HEK293T (cell line): ENCODE results near the gene CAPZB.

Source experiments
- CTCF ChIA-PET: fragments of 350-600 bp; formaldehyde crosslinking; extraction: SDS; loops from one replicate; lab custom pipeline; 2021; ENCODE audit warnings: antibody characterized with exemption, inconsistent platforms; lab: Yijun Ruan, JAX
- POLR2A ChIA-PET: fragments of 350-600 bp; formaldehyde crosslinking; extraction: SDS; loops from one replicate; lab custom pipeline; 2020; ENCODE audit warnings: antibody characterized with exemption, inconsistent platforms; lab: Yijun Ruan, JAX
- DNase-seq: peaks from one replicate; pipeline ENCODE4 v3.0.0; 2012; ENCODE audit warnings: mixed read lengths; ENCODE audit errors: extremely low spot score
- ARNT ChIP-seq: fragments of 450-650 bp; IDR thresholded peaks from 2 replicates; pipeline ENCODE4 v1.6.1; 2017; ENCODE audit warnings: mild to moderate bottlenecking
- BHLHE40 ChIP-seq: fragments of 450-650 bp; IDR thresholded peaks from 2 replicates; pipeline ENCODE4 v1.6.1; 2016; ENCODE audit warnings: mild to moderate bottlenecking, moderate library complexity, borderline replicate concordance
- CTBP1 ChIP-seq: fragments of 450-650 bp; IDR thresholded peaks from 2 replicates; pipeline ENCODE4 v1.6.1; 2016; ENCODE audit warnings: borderline replicate concordance
- ELF4 ChIP-seq: fragments of 450-650 bp; IDR thresholded peaks from 2 replicates; pipeline ENCODE4 v1.6.1; 2017; ENCODE audit warnings: antibody characterized with exemption
- FOXA1 ChIP-seq: fragments of 450-650 bp; IDR thresholded peaks from 2 replicates; pipeline ENCODE4 v1.6.1; 2016; ENCODE audit warnings: mild to moderate bottlenecking
- FOXK2 ChIP-seq: fragments of 450-650 bp; IDR thresholded peaks from 2 replicates; pipeline ENCODE4 v1.6.1; 2016; ENCODE audit warnings: mild to moderate bottlenecking
- FOXM1 ChIP-seq: fragments of 450-650 bp; IDR thresholded peaks from 2 replicates; pipeline ENCODE4 v1.6.1; 2017; ENCODE audit warnings: mild to moderate bottlenecking, borderline replicate concordance
- HDGF ChIP-seq: fragments of 450-650 bp; IDR thresholded peaks from 2 replicates; pipeline ENCODE4 v1.6.1; 2017; ENCODE audit warnings: antibody characterized with exemption, borderline replicate concordance
- L3MBTL2 ChIP-seq: fragments of 450-650 bp; conservative IDR thresholded peaks from 2 replicates; pipeline ENCODE4 v1.6.1; 2016; ENCODE audit warnings: mild to moderate bottlenecking
- LEF1 ChIP-seq: fragments of 450-650 bp; IDR thresholded peaks from 2 replicates; pipeline ENCODE4 v1.6.1; 2017; ENCODE audit warnings: mild to moderate bottlenecking, borderline replicate concordance
- NFRKB ChIP-seq: fragments of 450-650 bp; IDR thresholded peaks from 2 replicates; pipeline ENCODE4 v1.6.1; 2016; ENCODE audit warnings: mild to moderate bottlenecking, moderate library complexity
- SP1 ChIP-seq: fragments of 450-650 bp; IDR thresholded peaks from 2 replicates; pipeline ENCODE4 v1.6.1; 2017
- SUZ12 ChIP-seq: fragments of 450-650 bp; IDR thresholded peaks from 2 replicates; pipeline ENCODE4 v1.6.1; 2016; ENCODE audit warnings: mild to moderate bottlenecking
- TARDBP ChIP-seq: fragments of 450-650 bp; IDR thresholded peaks from 2 replicates; pipeline ENCODE4 v1.6.1; 2016
- ZNF384 ChIP-seq: fragments of 450-650 bp; IDR thresholded peaks from 2 replicates; pipeline ENCODE4 v1.6.1; 2016
- TF ChIP-seq, protein P1 (sequence below): fragments of 450-650 bp; IDR thresholded peaks from 2 replicates; pipeline ENCODE4 v1.6.1; 2016

Gene CAPZB

DNA sequence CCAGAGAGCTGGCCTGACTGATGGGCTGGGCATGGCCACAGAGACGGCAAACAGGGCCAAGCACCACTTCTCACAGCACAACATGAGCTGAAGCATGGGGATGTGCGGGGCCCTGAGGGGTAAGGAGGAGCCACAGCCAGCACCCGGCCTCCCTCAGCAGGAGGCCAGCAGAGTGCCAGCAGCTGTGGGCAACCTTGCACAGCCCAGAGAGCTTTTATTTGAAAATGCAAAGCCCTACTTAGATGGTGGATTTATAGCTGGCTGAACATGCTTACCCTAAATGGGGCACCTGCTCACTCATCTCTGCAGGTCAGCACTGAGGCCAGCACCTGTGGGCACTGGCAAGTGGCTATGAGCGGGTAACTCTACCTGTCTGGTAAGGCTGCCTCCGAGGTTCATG, 129.1 kb downstream of the CAPZB start:
- CTCF ChIA-PET = no interaction called here

DNA sequence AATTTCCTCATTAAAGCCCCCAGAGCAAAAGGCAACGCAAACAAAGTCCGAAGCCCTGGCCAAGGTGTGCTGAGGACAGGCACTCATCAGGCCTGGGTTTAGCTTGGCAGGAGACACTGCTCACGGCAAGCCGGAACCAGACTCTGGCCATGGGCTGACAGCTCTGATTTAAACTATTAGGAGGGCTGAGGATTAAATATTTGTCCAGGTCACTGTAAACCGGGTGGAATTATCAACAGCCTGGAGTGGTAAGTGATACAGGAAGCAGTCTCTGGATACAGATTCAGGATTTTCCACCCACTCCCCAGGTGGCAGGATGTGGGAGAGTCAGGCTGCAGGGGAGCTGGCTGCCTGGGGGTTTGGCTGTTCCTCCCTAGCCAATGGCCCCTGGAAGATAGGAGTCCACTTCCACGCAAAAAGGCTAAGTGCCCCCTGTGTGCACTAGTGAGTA, 130.8 kb downstream of the CAPZB start:
- no peak for DNase-seq
- ChIA-PET POLR2A (no interaction called here), CTCF (no interaction called here)
- TF ChIP-seq FOXK2 (no peak), BHLHE40 (no peak)

More for the DNA sequence above, 129.1 kb downstream of the CAPZB start:
- POLR2A ChIA-PET = no interaction called here
- TF ChIP-seq, protein P1, sequence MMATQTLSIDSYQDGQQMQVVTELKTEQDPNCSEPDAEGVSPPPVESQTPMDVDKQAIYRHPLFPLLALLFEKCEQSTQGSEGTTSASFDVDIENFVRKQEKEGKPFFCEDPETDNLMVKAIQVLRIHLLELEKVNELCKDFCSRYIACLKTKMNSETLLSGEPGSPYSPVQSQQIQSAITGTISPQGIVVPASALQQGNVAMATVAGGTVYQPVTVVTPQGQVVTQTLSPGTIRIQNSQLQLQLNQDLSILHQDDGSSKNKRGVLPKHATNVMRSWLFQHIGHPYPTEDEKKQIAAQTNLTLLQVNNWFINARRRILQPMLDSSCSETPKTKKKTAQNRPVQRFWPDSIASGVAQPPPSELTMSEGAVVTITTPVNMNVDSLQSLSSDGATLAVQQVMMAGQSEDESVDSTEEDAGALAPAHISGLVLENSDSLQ = no peak
- no peak for TF ChIP-seq ARNT
- no peak for TF ChIP-seq SP1
- TF ChIP-seq ZNF384 = no peak
- TF ChIP-seq FOXM1 = no peak
- no peak for TF ChIP-seq ELF4
- no peak for TF ChIP-seq BHLHE40
- no peak for TF ChIP-seq L3MBTL2
- TF ChIP-seq SUZ12 = no peak
- TF ChIP-seq FOXK2 = no peak
- no peak for TF ChIP-seq LEF1
- TF ChIP-seq TARDBP = no peak
- TF ChIP-seq CTBP1 = no peak
- no peak for TF ChIP-seq HDGF
- DNase-seq = no peak

- ChIA-PET POLR2A (no interaction called here), CTCF (no interaction called here)
- no peak for DNase-seq
- TF ChIP-seq HDGF (no peak), ZNF384 (no peak), TARDBP (no peak), L3MBTL2 (no peak), FOXA1 (no peak), CTBP1 (no peak), SP1 (no peak), BHLHE40 (no peak), ARNT (no peak), FOXK2 (no peak), LEF1 (no peak), FOXM1 (no peak), SUZ12 (no peak), ELF4 (no peak), NFRKB (no peak)
- TF ChIP-seq, protein P1 = no peak
Observed at GRCh38 chr1:19353596-19353995, 131.7 kb downstream of the CAPZB start.

DNA sequence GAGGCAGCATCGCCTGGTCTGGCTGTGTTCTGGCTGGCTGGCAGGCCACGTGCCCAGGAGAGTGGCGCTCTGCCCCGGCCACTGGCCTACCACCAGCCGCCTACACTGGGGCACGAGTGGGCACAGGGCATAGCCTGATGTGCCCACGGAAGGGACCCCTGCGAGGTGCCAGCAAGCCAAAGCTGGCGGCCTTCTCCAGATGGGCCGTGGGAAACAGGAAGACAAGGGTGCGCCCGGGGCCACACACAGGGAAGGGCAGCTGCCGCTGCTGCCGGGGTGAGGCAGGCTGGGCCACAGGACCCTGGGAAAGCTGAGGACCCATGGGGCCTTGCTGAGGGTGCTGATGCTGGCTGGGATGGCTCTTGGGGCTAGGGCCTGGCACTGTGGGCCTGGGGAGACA, 132.5 kb downstream of the CAPZB start:
- no peak for DNase-seq
- TF ChIP-seq NFRKB (no peak), SUZ12 (no peak), CTBP1 (no peak), BHLHE40 (no peak), FOXM1 (no peak), LEF1 (no peak), HDGF (no peak), TARDBP (no peak), ARNT (no peak), L3MBTL2 (no peak), SP1 (no peak), FOXA1 (no peak)
- ChIA-PET POLR2A (no interaction called here), CTCF (no interaction called here)

DNA sequence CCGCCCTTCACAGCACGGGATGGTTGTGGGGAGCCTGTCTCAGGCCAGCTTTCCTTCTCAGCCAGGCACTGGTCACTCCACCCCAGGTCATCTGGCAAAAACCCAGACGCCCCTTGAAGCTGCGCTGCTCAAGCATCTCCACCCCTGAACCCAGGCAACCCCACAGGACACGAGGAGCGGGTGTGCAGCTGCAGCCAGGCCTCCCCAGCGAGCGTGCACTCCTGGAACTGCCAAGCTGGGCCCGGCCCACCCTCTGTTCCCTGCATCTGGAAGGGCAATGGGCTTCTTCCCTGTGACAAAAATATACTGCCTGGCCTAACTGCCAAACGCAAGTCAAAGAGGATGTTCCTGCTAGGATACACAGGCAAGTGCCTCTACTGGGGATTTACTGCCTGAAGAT, 133.5 kb downstream of the CAPZB start:
- no peak for TF ChIP-seq SUZ12
- TF ChIP-seq, protein P1 = no peak
- no peak for TF ChIP-seq FOXM1
- TF ChIP-seq ELF4 = no peak
- TF ChIP-seq TARDBP = no peak
- ChIA-PET CTCF (no interaction called here), POLR2A (no interaction called here)
- DNase-seq = no peak

GRCh38 chr1:19350566-19350965, 134.8 kb downstream of the CAPZB start:
- ChIA-PET POLR2A (no interaction called here), CTCF (interaction anchor here (0.6 to 0.8 kb wide), 2 partner anchors 707 to 876 kb away, joined by 3 to 4 read pairs; no protein-coding TSS in a partner anchor)
- TF ChIP-seq LEF1 (no peak), ARNT (no peak)
- no peak for DNase-seq

GRCh38 chr1:19349999-19350398, 135.3 kb downstream of the CAPZB start:
- POLR2A ChIA-PET = no interaction called here
- CTCF ChIA-PET = interaction anchor here (0.8 kb wide), 1 partner anchor 706 kb away, joined by 4 read pairs; no protein-coding TSS in a partner anchor
- TF ChIP-seq NFRKB = no peak
- no peak for TF ChIP-seq BHLHE40
- no peak for TF ChIP-seq TARDBP
- TF ChIP-seq ELF4 = no peak
- TF ChIP-seq LEF1 = no peak
- TF ChIP-seq ARNT = no peak
- TF ChIP-seq CTBP1 = no peak
- no peak for TF ChIP-seq ZNF384
- TF ChIP-seq, protein P1 = no peak
- no peak for TF ChIP-seq FOXA1
- TF ChIP-seq SP1 = no peak
- no peak for TF ChIP-seq SUZ12
- TF ChIP-seq FOXM1 = no peak
- TF ChIP-seq L3MBTL2 = no peak
- no peak for TF ChIP-seq HDGF
- TF ChIP-seq FOXK2 = no peak
- no peak for DNase-seq
